Neural progenitor cell (in vitro differentiated cells): Measurements from ENCODE around the gene POLR2E.

Experiments
- EZH2 ChIP-seq: fragments of 200-600 bp; sonication (generic); IDR thresholded peaks from 2 replicates; pipeline ENCODE4 v1.6.1; 2017; ENCODE audit warnings: antibody characterized with exemption, mild to moderate bottlenecking, moderate library complexity
- EZH2phosphoT487 ChIP-seq: fragments of 200-600 bp; sonication (generic); IDR thresholded peaks from 2 replicates; pipeline ENCODE4 v1.6.1; 2017; ENCODE audit warnings: antibody characterized with exemption
- TF ChIP-seq, protein P1 (sequence below): fragments of 200-600 bp; sonication (generic); IDR thresholded peaks from 2 replicates; pipeline ENCODE4 v1.5.1; 2017; ENCODE audit warnings: antibody characterized with exemption, mild to moderate bottlenecking

DNA sequence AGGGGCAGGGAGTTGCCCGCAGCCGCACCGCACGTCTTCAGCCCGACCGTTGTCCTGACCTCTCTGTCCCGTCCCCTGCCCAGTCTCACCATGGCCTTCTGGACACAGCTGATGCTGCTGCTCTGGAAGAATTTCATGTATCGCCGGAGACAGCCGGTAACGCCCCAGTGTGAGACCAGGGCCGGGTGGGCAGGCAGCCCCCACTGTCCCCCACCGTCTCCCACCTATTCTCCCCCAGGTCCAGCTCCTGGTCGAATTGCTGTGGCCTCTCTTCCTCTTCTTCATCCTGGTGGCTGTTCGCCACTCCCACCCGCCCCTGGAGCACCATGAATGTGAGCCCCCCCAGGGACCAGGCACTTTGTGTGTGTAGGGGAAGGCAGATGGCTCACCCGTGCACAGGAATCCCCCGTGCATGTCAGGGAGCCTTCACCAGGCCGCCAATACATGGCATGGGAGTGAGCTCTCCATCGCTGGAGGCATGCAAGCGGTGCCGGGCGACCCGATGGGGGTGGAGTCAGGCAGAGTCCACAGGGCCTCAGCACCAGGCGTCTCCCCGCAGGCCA lies 53.8 kb downstream of the POLR2E start:
- TF ChIP-seq EZH2 (no peak), EZH2phosphoT487 (no peak)
- TF ChIP-seq, protein P1, sequence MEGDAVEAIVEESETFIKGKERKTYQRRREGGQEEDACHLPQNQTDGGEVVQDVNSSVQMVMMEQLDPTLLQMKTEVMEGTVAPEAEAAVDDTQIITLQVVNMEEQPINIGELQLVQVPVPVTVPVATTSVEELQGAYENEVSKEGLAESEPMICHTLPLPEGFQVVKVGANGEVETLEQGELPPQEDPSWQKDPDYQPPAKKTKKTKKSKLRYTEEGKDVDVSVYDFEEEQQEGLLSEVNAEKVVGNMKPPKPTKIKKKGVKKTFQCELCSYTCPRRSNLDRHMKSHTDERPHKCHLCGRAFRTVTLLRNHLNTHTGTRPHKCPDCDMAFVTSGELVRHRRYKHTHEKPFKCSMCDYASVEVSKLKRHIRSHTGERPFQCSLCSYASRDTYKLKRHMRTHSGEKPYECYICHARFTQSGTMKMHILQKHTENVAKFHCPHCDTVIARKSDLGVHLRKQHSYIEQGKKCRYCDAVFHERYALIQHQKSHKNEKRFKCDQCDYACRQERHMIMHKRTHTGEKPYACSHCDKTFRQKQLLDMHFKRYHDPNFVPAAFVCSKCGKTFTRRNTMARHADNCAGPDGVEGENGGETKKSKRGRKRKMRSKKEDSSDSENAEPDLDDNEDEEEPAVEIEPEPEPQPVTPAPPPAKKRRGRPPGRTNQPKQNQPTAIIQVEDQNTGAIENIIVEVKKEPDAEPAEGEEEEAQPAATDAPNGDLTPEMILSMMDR, result no peak
